ENCODE data around the gene TANGO6.

TANGO6 gene

DNA sequence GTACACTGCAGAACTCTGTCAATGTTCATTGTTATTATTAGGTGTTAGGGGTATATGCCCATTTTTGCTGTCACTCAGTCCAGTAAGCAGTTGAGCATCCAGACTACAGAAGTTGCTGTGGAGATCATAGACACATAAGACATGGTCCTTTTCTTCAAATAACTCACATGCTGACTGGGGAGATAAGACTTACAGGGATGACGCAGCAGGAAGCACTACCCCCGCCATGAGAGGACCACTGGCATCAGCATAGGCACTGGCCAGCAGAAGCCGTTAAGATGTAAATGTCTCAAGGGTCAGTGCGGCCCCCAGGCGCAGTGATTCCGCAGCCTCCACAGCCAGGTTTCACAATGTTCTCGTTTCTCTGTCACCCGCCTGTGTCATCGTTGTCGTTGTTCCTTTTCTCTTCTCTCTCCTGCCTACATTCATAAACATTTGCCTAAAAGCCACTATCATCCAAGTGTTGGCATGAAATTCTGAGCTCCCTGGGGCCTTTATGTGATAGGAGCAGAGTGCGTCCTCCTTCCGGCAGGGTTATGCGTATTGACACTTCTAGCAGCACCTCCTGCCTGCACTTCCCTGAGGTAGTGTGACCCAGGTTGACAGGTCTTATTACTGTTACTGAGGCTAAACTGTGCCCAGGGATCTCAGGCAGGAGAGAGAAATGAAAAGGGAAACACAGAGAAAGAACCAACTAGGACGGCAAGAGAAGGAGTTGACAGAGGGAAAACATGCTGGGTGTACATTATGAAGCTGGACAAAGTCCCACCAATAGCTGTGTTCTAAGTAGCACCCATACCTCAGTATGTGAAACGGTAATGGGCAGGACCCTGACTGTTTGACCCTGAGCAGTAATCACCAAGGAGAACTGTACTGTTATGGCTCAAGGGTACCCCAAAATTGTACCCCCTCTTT lies 17.9 kb downstream of the TANGO6 start:
- no peak for DNase-seq (ENCODE audit: low read depth, low spot score)

DNA sequence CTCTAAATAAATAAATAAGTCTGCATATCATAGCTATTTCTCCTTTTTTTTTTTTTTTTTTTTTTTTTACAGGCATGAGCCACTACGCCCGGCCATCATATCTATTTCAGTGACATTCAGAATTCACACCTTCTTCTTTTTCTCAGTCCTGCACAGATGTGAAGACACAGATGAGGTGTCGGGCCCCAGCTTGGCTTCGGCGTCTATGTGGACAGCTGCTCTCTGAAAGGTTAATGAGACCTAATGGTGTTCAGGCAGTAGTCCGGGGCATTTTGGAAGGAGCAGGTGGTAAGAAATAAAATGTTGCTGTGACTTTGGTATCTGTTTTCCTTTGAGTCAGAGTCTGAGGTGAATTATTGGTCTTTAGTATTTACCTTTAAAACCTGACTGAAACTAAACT lies 23.6 kb downstream of the TANGO6 start:
- DNase-seq (ENCODE audit: low read depth, low spot score): no peak

DNA sequence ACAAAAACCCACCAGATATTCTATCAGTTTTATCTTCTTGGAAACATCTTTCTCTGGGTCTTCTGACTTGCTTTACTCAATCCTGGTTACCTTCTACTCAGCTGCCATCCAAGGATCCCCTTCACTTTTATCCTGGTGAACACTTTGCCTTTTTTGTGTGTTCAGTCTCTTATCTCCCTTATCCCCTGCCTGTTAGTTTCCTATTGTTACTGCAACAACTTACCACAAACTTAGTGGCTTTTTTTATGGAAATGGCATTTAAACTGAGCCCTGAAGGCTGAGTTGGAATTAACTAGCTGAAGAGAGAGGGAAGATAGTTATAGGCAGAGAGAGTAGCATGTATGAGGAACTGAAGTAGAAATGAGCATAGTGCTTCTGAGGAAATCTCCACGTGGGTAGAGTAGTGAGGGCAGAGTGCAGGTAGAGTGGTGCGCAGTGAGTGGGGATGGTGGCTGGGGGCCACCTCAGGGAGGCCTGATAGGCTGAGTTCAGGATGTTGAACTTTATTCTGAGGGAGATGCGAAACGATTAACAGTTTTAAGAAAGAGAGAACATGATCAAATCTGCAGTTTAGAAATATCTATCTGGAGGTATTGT lies 26.3 kb downstream of the TANGO6 start:
- no peak for DNase-seq (ENCODE audit: low read depth, low spot score)

- no peak for DNase-seq (ENCODE audit: low read depth, low spot score)
Observed at GRCh38 chr16:68873635-68874471, 30.5 kb downstream of the TANGO6 start.

DNA sequence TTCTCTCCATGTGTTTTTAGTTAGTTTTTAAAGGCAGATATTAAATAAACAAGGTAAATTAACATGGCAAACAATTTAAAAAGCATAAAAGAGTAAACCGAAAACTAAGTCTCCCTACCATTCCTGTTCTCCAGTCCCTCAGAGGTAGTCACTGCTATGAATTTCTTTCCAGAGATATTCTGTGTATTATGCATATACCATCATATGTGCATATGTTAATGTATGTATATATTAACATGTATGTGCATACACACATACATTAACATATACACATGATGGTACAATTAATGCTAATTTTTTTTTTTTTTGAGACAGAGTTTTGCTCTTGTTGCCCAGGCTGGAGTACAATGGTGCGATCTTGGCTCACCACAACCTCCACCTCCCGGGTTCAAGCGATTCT lies 32.5 kb downstream of the TANGO6 start:
- no peak for DNase-seq (ENCODE audit: low read depth, low spot score)

GRCh38 chr16:68883685-68884084 lies 40.4 kb downstream of the TANGO6 start:
- no peak for DNase-seq (ENCODE audit: low read depth, low spot score)

DNA sequence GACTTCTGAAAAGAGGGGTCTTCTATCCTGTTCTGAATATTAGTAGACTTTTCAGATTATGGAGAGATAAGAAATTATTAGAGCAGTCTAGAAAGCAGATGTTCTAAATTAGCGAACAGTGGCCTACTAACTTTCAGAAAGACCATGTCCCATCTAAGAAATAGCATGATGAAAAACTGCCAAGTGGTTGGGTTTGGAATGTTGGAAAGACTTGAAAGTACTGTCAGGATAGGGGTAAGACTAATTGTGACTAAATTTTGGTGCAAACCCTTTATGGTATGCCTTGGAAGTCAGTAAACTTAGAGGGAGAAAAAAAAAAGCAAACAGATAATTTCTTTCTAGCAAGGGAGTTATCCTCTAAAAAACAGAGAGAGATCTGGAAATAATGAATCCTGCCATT lies 41.1 kb downstream of the TANGO6 start:
- no peak for DNase-seq (ENCODE audit: low read depth, low spot score)

- no peak for DNase-seq (ENCODE audit: low read depth, low spot score)
Observed at GRCh38 chr16:68884861-68885720, 41.8 kb downstream of the TANGO6 start.

DNA sequence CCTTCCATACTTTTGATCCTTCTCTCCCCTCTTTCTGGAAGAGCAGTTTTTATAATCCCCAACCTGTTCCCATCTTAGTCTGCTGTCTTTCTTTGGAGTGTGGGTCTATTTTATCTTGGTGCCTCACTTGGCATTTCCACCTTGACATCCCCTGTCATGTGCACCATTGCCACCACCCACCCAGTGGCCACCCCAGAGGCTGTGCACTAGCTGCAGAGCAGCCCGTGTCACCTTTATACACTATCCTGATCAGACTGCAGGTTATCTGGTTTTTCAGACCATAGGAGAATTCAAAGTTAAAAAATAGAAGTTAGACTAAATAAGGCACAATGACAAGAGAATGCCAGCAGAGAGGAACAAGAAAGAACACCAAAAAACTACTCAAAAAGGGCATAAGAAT lies 43.8 kb downstream of the TANGO6 start:
- no peak for DNase-seq (ENCODE audit: low read depth, low spot score)

- DNase-seq (ENCODE audit: low read depth, low spot score): no peak
Observed at GRCh38 chr16:68889508-68890150, 46.3 kb downstream of the TANGO6 start.

DNA sequence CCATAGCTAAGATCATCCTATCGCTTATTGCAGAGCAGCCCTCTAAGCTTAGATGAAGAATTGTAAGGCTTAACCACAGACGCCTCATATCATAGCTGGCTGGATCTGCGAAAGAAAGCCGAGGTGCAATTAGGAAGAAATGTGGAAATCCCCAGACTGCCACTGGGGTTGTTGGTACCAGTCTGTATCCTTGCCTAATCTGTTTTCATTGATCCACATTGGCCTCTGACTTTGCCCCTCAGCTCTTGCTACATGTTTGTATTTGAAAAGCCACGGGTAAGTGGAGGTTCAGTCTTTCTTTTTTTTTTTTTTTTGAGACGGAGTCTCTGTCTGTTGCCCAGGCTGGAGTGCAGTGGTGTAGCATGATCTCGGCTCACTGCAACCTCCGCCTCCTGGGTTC lies 48.9 kb downstream of the TANGO6 start:
- no peak for DNase-seq (ENCODE audit: low read depth, low spot score)

DNA sequence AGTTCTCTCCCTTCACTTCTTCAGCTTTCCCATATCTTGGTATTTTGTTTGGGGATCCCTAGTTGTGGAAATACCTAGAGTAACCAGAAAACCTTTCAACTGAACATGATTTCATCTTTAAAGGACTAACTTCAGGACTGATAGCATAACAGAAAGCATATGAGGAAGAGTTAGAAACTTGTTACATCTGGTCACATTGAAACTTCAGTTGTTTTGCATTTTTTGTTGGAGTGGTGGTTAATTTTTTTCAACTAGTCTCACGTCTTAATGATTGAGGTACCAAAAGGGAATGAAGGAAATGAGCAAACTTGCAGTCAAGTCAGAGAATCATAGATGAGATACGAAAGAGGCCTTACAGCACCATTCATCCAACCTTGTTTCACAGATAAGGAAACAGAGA lies 49.6 kb downstream of the TANGO6 start:
- DNase-seq (ENCODE audit: low read depth, low spot score): no peak

GRCh38 chr16:68893710-68894705 lies 50.7 kb downstream of the TANGO6 start:
- DNase-seq (ENCODE audit: low read depth, low spot score): peak; percentile 40

- no peak for DNase-seq (ENCODE audit: low read depth, low spot score)
Observed at GRCh38 chr16:68894714-68895113, 51.4 kb downstream of the TANGO6 start.

- DNase-seq (ENCODE audit: low read depth, low spot score): no peak
Observed at GRCh38 chr16:68898026-68898425, 54.7 kb downstream of the TANGO6 start.

- no peak for DNase-seq (ENCODE audit: low read depth, low spot score)
Observed at GRCh38 chr16:68900009-68900408, 56.7 kb downstream of the TANGO6 start.

DNA sequence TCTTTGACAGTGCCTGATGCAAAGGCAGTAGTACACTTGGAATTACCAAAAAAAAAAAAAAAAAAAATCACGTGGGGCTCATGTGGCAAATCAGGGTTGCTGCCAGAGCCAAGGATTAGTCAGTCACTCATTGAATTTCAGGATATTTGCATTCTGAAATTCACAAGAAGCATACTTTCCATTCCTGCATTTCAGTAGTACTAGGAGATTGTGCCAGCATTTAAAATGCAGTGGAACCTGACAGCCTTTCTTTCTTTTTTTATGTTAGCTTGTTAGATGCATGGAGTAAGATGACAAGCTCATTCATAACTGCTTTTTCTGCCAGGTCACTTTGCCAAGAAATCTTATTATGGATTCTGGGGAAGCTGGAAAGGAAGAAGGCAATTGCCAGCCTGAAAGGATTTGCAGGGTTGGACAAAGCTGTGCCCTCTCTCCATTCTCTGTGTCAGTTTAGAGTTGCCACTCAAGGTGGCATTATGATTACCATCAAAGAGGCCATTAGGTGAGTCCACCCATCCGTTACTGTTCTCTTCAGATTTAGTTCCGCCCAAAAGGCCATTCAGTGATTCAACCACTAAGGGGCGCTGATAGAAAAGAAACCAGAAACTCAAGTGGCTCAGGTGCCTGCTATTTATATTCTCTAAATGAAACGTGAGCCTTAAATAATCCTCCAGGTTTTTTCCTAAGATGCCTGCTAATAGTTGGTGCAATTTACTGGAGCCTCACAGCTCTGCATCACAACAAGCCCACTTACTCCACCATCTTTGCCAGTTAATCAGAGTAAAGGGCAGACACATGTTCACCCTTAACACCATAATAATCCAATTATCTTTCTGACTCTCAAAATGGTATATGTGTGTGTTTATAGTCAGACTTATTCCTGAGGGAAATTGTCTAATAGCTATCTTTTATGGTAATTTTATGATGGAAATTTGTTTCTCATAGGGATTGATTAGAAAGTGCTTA lies 59.0 kb downstream of the TANGO6 start:
- DNase-seq (ENCODE audit: low read depth, low spot score): peak; percentile 76

DNA sequence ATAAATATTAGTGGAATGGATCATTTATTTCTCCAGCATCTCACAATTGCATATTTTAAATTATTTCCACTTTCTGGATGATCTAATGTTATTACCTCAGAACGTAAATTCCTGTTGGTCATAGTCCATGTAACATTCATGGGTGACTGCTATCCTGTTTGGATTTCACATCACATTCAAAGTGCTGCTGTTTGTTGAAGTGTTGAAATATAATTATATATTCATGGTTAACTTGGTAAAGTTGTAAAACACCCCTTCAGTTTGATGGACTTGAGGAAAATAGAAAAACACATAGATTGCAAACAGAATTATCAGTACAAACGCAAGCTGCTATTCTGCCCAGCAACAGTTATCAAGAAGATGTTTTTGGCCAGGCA lies 59.6 kb downstream of the TANGO6 start:
- DNase-seq (ENCODE audit: low read depth, low spot score): no peak

All from ELF-1 (cell line).